Measurements from ENCODE around the gene SPA17. TPM values are rescaled to one million over a fixed set of nuclear protein-coding genes. Genes with fewer than 3 reads are reported as not detected.

The SPA17 gene
- total RNA-seq, 1 donor from 2014 or later = 6.3 TPM

Other genes with a start within 250 kb of the SPA17 start
- gene OR8B4, start 249.0 kb upstream of the SPA17 start, total RNA-seq = not detected
- gene OR8B8, start 228.2 kb upstream of the SPA17 start, total RNA-seq = not detected
- gene OR8B12, start 130.2 kb upstream of the SPA17 start, total RNA-seq = not detected
- gene OR8A1, start 103.9 kb upstream of the SPA17 start, total RNA-seq = not detected
- gene PANX3, start 62.5 kb upstream of the SPA17 start, total RNA-seq = not detected
- 39.5 TPM for gene TBRG1, start 51.0 kb upstream of the SPA17 start, total RNA-seq
- 38.8 TPM for gene SIAE, start 165 bp upstream of the SPA17 start, total RNA-seq
- gene NRGN, start 66.0 kb downstream of the SPA17 start, total RNA-seq = 6.1 TPM
- gene VSIG2, start 78.4 kb downstream of the SPA17 start, total RNA-seq = 215 TPM
- gene ESAM, start 88.4 kb downstream of the SPA17 start, total RNA-seq = 34.4 TPM
- gene MSANTD2, start 126.5 kb downstream of the SPA17 start, total RNA-seq = 17.9 TPM
- gene ROBO3, start 191.5 kb downstream of the SPA17 start, total RNA-seq = 27.4 TPM
- 16.8 TPM for gene ROBO4, start 224.0 kb downstream of the SPA17 start, total RNA-seq
- gene HEPN1, start 245.3 kb downstream of the SPA17 start, total RNA-seq = not detected